ENCODE measurements around the gene FGFR3. TPM values are rescaled to one million over a fixed set of nuclear protein-coding genes. Genes with fewer than 3 reads are reported as not detected.

FGFR3 gene
- polyA plus RNA-seq, 1 donor from 2014 or later: 0.48 TPM

DNA sequence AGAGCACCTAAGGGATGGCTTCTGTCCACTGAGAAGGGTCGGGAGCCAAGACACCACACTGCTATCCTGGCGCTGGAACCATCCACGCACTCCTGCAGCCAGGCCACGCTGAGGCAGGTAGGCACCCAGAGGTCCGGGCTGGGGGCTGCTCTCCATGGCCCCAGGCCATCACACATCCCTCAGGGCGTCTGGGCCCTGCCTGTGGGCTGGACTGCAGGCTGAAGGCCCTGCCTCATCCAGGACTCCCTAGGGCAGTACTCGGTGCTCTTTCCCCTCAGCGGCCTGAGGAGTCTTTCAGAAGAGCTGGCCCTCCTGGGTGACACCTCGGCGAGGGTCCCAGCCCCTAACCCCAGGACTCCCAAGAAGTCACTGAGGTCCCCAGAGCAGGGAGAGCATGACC lies 17.7 kb downstream of the FGFR3 start:
- Histone ChIP-seq H3K9me2 (ENCODE audit: insufficient read depth, low read length) (no peaks in the 10 kb centered on the region), H2AFZ (ENCODE audit: low read depth, low read length) (no peak overlapping the region), H3K9me3 (ENCODE audit: low read length) (no peaks in the 10 kb centered on the region), H3K9ac (ENCODE audit: low read length) (no peak overlapping the region), H3K79me2 (replicated peaks; ENCODE audit: insufficient read depth, low read length) (no peaks in the 10 kb centered on the region), H3K4me2 (ENCODE audit: low read length) (no peak overlapping the region), H3K27ac (ENCODE audit: low read length) (no peak overlapping the region), H3F3A (ENCODE audit: insufficient read depth, low read length, poor library complexity, severe bottlenecking) (no peaks in the 10 kb centered on the region), H3K27me3 (ENCODE audit: insufficient read depth, low read depth, low read length) (no peaks in the 10 kb centered on the region), H4K20me1 (ENCODE audit: insufficient read depth) (no peaks in the 10 kb centered on the region), H3K4me3 (ENCODE audit: low read length) (no peak overlapping the region), H3K36me3 (ENCODE audit: insufficient read depth, low read length) (peaks cover 5% of the 10 kb centered on the region)
- TF ChIP-seq, protein P1, sequence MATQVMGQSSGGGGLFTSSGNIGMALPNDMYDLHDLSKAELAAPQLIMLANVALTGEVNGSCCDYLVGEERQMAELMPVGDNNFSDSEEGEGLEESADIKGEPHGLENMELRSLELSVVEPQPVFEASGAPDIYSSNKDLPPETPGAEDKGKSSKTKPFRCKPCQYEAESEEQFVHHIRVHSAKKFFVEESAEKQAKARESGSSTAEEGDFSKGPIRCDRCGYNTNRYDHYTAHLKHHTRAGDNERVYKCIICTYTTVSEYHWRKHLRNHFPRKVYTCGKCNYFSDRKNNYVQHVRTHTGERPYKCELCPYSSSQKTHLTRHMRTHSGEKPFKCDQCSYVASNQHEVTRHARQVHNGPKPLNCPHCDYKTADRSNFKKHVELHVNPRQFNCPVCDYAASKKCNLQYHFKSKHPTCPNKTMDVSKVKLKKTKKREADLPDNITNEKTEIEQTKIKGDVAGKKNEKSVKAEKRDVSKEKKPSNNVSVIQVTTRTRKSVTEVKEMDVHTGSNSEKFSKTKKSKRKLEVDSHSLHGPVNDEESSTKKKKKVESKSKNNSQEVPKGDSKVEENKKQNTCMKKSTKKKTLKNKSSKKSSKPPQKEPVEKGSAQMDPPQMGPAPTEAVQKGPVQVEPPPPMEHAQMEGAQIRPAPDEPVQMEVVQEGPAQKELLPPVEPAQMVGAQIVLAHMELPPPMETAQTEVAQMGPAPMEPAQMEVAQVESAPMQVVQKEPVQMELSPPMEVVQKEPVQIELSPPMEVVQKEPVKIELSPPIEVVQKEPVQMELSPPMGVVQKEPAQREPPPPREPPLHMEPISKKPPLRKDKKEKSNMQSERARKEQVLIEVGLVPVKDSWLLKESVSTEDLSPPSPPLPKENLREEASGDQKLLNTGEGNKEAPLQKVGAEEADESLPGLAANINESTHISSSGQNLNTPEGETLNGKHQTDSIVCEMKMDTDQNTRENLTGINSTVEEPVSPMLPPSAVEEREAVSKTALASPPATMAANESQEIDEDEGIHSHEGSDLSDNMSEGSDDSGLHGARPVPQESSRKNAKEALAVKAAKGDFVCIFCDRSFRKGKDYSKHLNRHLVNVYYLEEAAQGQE (IDR thresholded peaks at IDR 0.05; ENCODE audit: borderline replicate concordance): no peak
- no peak for TF ChIP-seq MXI1 (conservative IDR thresholded peaks at IDR 0.05; ENCODE audit: poor library complexity, severe bottlenecking)
- TF ChIP-seq POLR2AphosphoS5 (IDR thresholded peaks at IDR 0.05): no peak
- TF ChIP-seq, protein P2, sequence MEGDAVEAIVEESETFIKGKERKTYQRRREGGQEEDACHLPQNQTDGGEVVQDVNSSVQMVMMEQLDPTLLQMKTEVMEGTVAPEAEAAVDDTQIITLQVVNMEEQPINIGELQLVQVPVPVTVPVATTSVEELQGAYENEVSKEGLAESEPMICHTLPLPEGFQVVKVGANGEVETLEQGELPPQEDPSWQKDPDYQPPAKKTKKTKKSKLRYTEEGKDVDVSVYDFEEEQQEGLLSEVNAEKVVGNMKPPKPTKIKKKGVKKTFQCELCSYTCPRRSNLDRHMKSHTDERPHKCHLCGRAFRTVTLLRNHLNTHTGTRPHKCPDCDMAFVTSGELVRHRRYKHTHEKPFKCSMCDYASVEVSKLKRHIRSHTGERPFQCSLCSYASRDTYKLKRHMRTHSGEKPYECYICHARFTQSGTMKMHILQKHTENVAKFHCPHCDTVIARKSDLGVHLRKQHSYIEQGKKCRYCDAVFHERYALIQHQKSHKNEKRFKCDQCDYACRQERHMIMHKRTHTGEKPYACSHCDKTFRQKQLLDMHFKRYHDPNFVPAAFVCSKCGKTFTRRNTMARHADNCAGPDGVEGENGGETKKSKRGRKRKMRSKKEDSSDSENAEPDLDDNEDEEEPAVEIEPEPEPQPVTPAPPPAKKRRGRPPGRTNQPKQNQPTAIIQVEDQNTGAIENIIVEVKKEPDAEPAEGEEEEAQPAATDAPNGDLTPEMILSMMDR (IDR thresholded peaks at IDR 0.05; ENCODE audit: poor library complexity, severe bottlenecking): no peak
- TF ChIP-seq EP300 (conservative IDR thresholded peaks at IDR 0.05; ENCODE audit: poor library complexity, severe bottlenecking): no peak
- no peak for TF ChIP-seq RAD21 (conservative IDR thresholded peaks at IDR 0.05)
- no peak for TF ChIP-seq SMC3 (conservative IDR thresholded peaks at IDR 0.05; ENCODE audit: poor library complexity)
- TF ChIP-seq TAF1 (IDR thresholded peaks at IDR 0.05; ENCODE audit: low read depth): no peak
- TF ChIP-seq EZH2 (IDR thresholded peaks at IDR 0.05; ENCODE audit: borderline replicate concordance, insufficient read depth, low read length, poor library complexity, severe bottlenecking): no peak

DNA sequence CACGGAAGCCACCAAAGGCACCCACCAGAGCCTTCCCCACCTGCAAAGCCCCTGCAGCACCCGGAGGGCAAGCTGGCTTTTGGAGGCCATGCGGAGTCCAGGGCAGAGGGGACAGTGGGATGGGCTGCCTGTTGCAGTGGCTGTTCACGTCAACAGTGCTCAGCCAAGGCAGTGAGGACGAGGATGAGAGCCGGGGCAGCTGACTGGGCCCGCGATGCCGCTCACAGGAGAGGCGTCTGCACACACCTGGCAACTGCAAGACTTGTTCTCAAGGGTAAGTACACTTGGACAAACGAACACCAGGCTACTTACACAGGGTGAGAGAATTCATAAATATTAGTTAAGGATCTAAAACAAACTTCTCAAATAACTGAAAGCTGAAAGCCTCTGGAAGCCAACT lies 19.6 kb downstream of the FGFR3 start:
- Histone ChIP-seq H3K79me2 (replicated peaks; ENCODE audit: insufficient read depth, low read length) (no peaks in the 10 kb centered on the region), H3K27ac (ENCODE audit: low read length) (no peak overlapping the region), H3F3A (ENCODE audit: insufficient read depth, low read length, poor library complexity, severe bottlenecking) (no peaks in the 10 kb centered on the region), H4K20me1 (ENCODE audit: insufficient read depth) (no peaks in the 10 kb centered on the region), H2AFZ (ENCODE audit: low read depth, low read length) (no peak overlapping the region), H3K9me2 (ENCODE audit: insufficient read depth, low read length) (no peaks in the 10 kb centered on the region), H3K4me2 (ENCODE audit: low read length) (no peak overlapping the region), H3K27me3 (ENCODE audit: insufficient read depth, low read depth, low read length) (no peaks in the 10 kb centered on the region), H3K9me3 (ENCODE audit: low read length) (no peaks in the 10 kb centered on the region), H3K36me3 (ENCODE audit: insufficient read depth, low read length) (peaks cover 5% of the 10 kb centered on the region), H3K4me3 (ENCODE audit: low read length) (no peak overlapping the region), H3K9ac (ENCODE audit: low read length) (no peak overlapping the region)
- no peak for TF ChIP-seq EP300 (conservative IDR thresholded peaks at IDR 0.05; ENCODE audit: poor library complexity, severe bottlenecking)
- no peak for TF ChIP-seq POLR2AphosphoS5 (IDR thresholded peaks at IDR 0.05)
- TF ChIP-seq SMC3 (conservative IDR thresholded peaks at IDR 0.05; ENCODE audit: poor library complexity): no peak
- no peak for TF ChIP-seq TAF1 (IDR thresholded peaks at IDR 0.05; ENCODE audit: low read depth)
- TF ChIP-seq, protein P1 (IDR thresholded peaks at IDR 0.05; ENCODE audit: borderline replicate concordance): no peak
- TF ChIP-seq MXI1 (conservative IDR thresholded peaks at IDR 0.05; ENCODE audit: poor library complexity, severe bottlenecking): no peak
- no peak for TF ChIP-seq EZH2 (IDR thresholded peaks at IDR 0.05; ENCODE audit: borderline replicate concordance, insufficient read depth, low read length, poor library complexity, severe bottlenecking)
- no peak for TF ChIP-seq RAD21 (conservative IDR thresholded peaks at IDR 0.05)
- TF ChIP-seq, protein P2 (IDR thresholded peaks at IDR 0.05; ENCODE audit: poor library complexity, severe bottlenecking): no peak
